PC-9 (cell line): ENCODE data around the gene CD53. TPM values are rescaled to one million over a fixed set of nuclear protein-coding genes. Genes with fewer than 3 reads are reported as not detected.

Experiments used
- BruUV-seq: library from RNA; stranded (reverse); fragments of 400-500 nt; replicated peaks from 2 replicates; lab custom pipeline; 2021; lab: Mats Ljungman, UMichigan
- CTCF ChIA-PET: fragments of 300-600 bp; sonication (Branson Sonifier 250); formaldehyde crosslinking; loops from one replicate; lab custom pipeline; 2022; ENCODE audit warnings: antibody characterized with exemption; lab: Charles Lee
- POLR2A ChIA-PET: fragments of 300-600 bp; sonication (Branson Sonifier 250); formaldehyde crosslinking; loops from one replicate; lab custom pipeline; 2022; ENCODE audit warnings: antibody characterized with exemption; ENCODE audit not compliant: unreplicated experiment; lab: Charles Lee
- DNase-seq, 2 experiments: peaks; one replicate each; pipeline versions ENCODE4 v3.0.0 to v3.0.0-alpha.2; 2015 to 2022; ENCODE audit warnings: mixed read lengths in 1 of 2
- H2AFZ ChIP-seq: fragments of 200-600 bp; sonication (generic); 2 replicates; pipeline ENCODE4 v1.8.1; 2017; ENCODE audit warnings: antibody characterized with exemption
- H3F3A ChIP-seq: fragments of 200-600 bp; sonication (generic); 2 replicates; pipeline ENCODE4 v1.8.1; 2017; ENCODE audit warnings: antibody characterized with exemption, mild to moderate bottlenecking, low read depth; ENCODE audit not compliant: insufficient read depth
- H3K27ac ChIP-seq: fragments of 200-600 bp; sonication (generic); 2 replicates; pipeline ENCODE4 v1.6.1; 2016; ENCODE audit warnings: mixed run types
- H3K27me3 ChIP-seq: fragments of 200-600 bp; sonication (generic); 2 replicates; pipeline ENCODE4 v1.6.1; 2016; ENCODE audit warnings: low read depth, mixed run types; ENCODE audit not compliant: insufficient read depth
- H3K36me3 ChIP-seq: fragments of 200-600 bp; sonication (generic); 2 replicates; pipeline ENCODE4 v1.6.1; 2016; ENCODE audit warnings: low read depth, mixed run types
- H3K4me1 ChIP-seq: fragments of 200-600 bp; sonication (generic); replicated peaks from 2 replicates; pipeline ENCODE4 v1.6.1; 2016; ENCODE audit warnings: mixed run types; ENCODE audit not compliant: insufficient read depth
- H3K4me2 ChIP-seq: fragments of 200-600 bp; sonication (generic); 2 replicates; pipeline ENCODE4 v1.6.1; 2017; ENCODE audit warnings: mixed run types
- H3K4me3 ChIP-seq: fragments of 200-600 bp; sonication (generic); 2 replicates; pipeline ENCODE4 v1.6.1; 2016; ENCODE audit warnings: mixed run types
- H3K79me2 ChIP-seq: fragments of 200-600 bp; sonication (generic); 2 replicates; pipeline ENCODE4 v1.6.1; 2017; ENCODE audit warnings: low read depth, mixed run types
- H3K9me2 ChIP-seq: fragments of 200-600 bp; sonication (generic); 2 replicates; pipeline ENCODE4 v1.8.1; 2017; ENCODE audit warnings: mild to moderate bottlenecking; ENCODE audit not compliant: insufficient read depth
- H3K9me3 ChIP-seq: fragments of 200-600 bp; sonication (generic); 2 replicates; pipeline ENCODE4 v1.8.1; 2016; ENCODE audit warnings: low read depth; ENCODE audit not compliant: insufficient read depth
- H4K20me1 ChIP-seq: fragments of 200-600 bp; sonication (generic); 2 replicates; pipeline ENCODE4 v1.8.1; 2017; ENCODE audit not compliant: insufficient read depth
- CTCF ChIP-seq: fragments of 200-600 bp; sonication (generic); conservative IDR thresholded peaks from 2 replicates; pipeline ENCODE4 v1.6.1; 2017; ENCODE audit warnings: mixed run types, antibody characterized with exemption, mild to moderate bottlenecking, moderate library complexity
- EZH2 ChIP-seq: fragments of 200-600 bp; sonication (generic); IDR thresholded peaks from 2 replicates; pipeline ENCODE4 v1.8.0; 2017; ENCODE audit warnings: antibody characterized with exemption, low read depth
- intact Hi-C: fragments of 100-400 bp; cut with micrococcal nuclease; formaldehyde crosslinking; loops from one replicate; pipeline ENCODE4 v1.10.0; 2022; ENCODE audit not compliant: unreplicated experiment
- total RNA-seq: library from RNA; stranded (reverse); gene quantifications from 2 replicates; pipeline ENCODE4 v1.2.3, GENCODE V29; 2021

Gene CD53
- total RNA-seq, 1 experiment from 2014 or later, result not detected

GRCh38 chr1:110878591-110878990, 5.6 kb downstream of the CD53 start:
- H2AFZ ChIP-seq, result no peak overlapping the region
- H3F3A ChIP-seq, result no peaks in the 10 kb centered on the region
- H3K79me2 ChIP-seq, result no peaks in the 10 kb centered on the region
- ChIA-PET POLR2A (no interaction called here), CTCF (no interaction called here)
- no peaks in the 10 kb centered on the region; the same call in 1 of the 2 replicates for H3K27me3 ChIP-seq
- H3K4me3 ChIP-seq, result no peak overlapping the region
- H3K4me1 ChIP-seq, result no peaks in the 10 kb centered on the region
- no peaks in the 10 kb centered on the region for H4K20me1 ChIP-seq
- intact Hi-C loops, result no loop called here
- TF ChIP-seq CTCF (no peak), EZH2 (no peak)
- no TSS peak for BruUV-seq
- no peak overlapping the region for H3K27ac ChIP-seq
- no peaks in the 10 kb centered on the region for H3K9me2 ChIP-seq
- H3K9me3 ChIP-seq, result no peaks in the 10 kb centered on the region
- DNase-seq, result no peak
- H3K36me3 ChIP-seq, result no peaks in the 10 kb centered on the region
- no peak overlapping the region for H3K4me2 ChIP-seq

DNA sequence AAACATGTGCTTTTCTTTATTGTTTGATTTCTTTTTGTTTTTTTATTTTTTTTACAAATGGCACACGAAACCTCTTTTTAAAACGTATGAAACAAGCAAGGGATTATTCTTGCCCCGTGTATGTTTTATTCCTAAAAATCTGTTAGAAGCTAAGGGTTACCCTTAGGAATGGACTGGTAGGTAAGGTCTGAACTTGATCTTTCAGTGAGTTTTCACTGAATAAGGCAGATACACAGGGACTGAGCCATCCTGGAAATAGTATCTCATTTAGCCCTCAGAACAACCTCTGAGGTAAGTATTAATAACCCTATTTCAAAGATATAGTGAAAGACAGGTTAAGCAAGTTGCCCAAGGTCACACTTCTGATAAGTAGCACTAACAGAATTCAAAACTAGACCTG, 6.0 kb downstream of the CD53 start:
- H3K4me2 ChIP-seq, result no peak overlapping the region
- H3K36me3 ChIP-seq, result no peaks in the 10 kb centered on the region
- ChIA-PET CTCF (no interaction called here), POLR2A (no interaction called here)
- H3K9me2 ChIP-seq, result no peaks in the 10 kb centered on the region
- H3K27ac ChIP-seq, result no peak overlapping the region
- no peak overlapping the region for H2AFZ ChIP-seq
- no TSS peak for BruUV-seq
- H3K9me3 ChIP-seq, result no peaks in the 10 kb centered on the region
- intact Hi-C loops, result no loop called here
- no peaks in the 10 kb centered on the region for H3K79me2 ChIP-seq
- no peak for TF ChIP-seq CTCF
- H3K4me1 ChIP-seq, result no peaks in the 10 kb centered on the region
- H4K20me1 ChIP-seq, result no peaks in the 10 kb centered on the region
- H3K4me3 ChIP-seq, result no peak overlapping the region
- H3K27me3 ChIP-seq, result no peaks in the 10 kb centered on the region
- no peak for DNase-seq
- H3F3A ChIP-seq, result no peaks in the 10 kb centered on the region

DNA sequence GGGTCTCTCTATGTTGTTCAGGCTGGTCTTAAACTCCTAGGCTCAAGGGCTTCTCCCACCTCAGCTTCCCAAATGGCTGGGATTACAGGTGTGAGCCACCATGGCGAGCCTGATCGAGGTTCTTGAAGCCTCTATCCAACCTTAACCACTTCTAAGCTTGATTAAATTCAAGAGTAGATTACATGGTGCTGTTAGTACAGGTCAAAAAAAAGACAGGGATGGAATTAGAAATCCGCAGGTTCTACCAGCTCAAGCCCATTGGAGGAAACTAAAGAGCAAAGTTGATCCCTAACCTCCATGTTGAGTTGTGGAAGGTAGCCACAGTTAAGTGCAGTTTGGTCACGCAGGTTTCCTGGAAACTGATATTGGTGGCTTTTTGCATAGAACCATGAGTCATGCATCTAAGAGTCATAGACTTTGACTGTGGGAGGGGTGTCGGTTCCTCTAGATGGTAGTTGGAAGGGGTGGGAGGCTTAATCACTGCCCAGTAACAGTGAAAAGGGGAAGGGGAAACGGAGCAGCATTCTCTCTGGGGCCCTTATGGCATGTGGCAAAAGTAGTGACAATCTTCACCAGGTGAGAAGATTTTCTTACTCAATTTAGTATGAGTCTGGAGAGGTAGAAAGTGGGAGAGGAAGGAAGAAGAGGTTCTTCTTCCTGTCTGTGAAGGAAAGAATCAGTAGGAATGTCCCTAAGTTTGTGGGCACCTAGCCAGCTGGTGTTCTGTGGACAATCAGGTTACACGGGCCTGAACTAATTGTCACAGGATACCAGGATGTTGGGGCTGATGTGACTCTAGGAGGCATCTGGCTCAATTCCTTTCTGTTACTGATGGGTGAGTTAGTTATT, 7.0 kb downstream of the CD53 start:
- Histone ChIP-seq H3K4me3 (no peak overlapping the region), H3K27ac (no peak overlapping the region)
- POLR2A ChIA-PET, result no interaction called here

More for the DNA sequence above, 7.0 kb downstream of the CD53 start:
- BruUV-seq, result no TSS peak
- intact Hi-C loops, result loop anchor here (10.0 kb wide), 1 partner anchor 45 kb away; no protein-coding TSS in a partner anchor
- Histone ChIP-seq H2AFZ (peak overlapping the region; percentile 18; the same call in 1 of the 2 replicates), H3K27me3 (no peaks in the 10 kb centered on the region), H3K9me2 (no peaks in the 10 kb centered on the region), H3K79me2 (no peaks in the 10 kb centered on the region), H3F3A (no peaks in the 10 kb centered on the region), H4K20me1 (no peaks in the 10 kb centered on the region), H3K4me2 (peak overlapping the region; percentile 15; the same call in 1 of the 2 replicates), H3K36me3 (no peaks in the 10 kb centered on the region), H3K4me1 (no peaks in the 10 kb centered on the region), H3K9me3 (no peaks in the 10 kb centered on the region)
- DNase-seq, result peak in 1 of 2 experiments; percentile 4
- no peak for TF ChIP-seq CTCF
- TF ChIP-seq EZH2, result no peak
- CTCF ChIA-PET, result no interaction called here
